Measurements from ENCODE around the gene S1PR1.

The S1PR1 gene

DNA sequence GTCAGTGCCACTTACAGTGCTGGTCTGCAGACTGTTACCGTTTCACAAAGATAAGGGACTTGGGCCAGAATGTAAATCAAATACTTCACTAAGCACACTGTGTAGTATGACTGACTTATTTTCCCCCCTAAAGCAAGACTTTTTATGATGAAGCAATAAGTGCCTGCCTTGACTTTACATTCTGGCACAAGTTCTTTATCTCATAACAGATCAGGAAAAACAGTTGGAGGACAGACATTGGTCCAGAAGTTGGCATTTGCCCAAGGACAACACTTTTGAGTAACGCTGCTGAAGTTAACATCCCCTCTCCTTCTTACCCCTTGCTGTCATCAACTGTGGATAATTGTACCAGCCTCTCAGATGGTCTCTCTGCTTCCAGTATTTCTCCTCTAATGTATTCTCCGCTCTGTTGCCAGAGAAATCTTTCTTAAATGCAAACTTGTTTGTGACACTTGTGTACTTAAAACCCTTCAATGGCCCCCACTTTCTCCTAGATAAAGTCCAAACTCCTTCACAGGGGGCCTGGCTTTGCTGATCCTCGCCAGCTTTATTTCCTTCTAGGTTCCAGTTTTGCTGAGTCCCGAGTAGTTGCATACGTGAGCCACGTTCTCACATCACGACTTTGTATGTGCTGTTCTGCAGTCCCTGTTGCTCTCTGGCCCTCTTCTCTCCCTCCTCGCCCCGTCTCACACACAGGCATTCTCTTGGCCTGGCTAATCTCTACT lies 45.7 kb downstream of the S1PR1 start:
- no peak for DNase-seq

DNA sequence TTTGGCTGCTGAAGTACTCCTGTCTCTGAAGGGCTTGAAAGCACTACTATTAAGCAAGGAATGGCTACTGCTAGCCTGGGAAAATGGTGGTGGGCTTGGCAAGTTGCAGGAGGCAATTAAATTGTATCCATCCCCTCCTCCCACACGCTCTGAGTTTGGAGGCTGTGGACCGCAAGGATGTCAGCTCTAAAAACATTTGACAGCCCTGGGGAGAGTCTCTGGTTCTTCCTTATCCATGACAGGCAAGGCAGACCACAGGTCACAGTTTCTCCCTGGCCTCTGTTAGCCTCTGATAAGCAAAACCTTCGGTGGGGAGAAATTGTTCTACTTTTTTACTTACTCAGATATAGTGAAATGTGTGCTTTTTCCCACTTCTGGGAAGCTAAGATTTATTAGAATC lies 46.6 kb downstream of the S1PR1 start:
- DNase-seq, result no peak

DNA sequence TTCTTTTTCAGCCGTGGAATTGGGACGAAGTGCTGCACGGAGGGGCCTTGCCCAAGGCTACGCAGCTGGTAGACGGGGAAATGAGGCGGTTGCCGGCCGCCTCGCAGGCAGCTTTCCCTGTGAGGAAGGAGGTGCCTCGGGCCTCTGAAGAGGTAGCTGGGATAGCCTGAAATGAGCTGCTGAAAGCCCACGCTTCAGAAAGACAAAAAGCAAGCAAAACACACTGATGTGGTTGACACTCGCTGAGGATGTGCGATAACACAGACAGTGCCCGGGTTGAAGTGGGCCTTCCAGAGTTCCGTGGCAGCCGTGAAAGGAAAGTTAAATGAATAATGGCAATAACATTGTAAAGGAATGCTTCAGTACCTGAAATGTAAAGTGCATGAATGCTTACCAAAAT lies 47.2 kb downstream of the S1PR1 start:
- peak; percentile 63 for DNase-seq

DNA sequence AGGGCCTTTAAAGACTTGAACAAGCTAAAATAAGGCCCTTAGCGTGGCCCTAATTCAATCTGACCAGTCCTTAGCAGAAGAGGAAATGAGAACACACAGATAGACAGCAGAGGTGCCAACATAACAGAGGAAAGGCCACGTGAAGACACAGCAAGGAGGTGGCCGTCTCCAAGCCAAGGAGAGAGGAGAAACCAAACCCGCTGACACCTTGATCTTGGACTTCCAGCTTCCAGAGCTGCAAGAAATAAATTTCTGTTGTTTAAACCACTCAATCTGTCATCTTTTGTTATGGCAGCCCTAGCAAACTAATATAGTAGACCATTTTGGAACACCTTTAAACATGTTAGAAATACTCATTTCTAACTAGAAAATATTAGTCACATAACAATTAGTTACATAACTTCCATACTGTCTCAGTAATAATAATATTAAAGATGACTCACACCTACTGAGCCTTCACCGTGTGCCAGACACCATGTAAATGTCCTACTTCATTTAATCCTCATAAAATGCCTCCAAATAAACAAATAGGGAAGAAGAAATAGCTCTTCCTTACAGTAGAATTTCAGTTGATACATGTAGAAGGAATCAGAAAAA lies 47.9 kb downstream of the S1PR1 start:
- no peak for DNase-seq

DNA sequence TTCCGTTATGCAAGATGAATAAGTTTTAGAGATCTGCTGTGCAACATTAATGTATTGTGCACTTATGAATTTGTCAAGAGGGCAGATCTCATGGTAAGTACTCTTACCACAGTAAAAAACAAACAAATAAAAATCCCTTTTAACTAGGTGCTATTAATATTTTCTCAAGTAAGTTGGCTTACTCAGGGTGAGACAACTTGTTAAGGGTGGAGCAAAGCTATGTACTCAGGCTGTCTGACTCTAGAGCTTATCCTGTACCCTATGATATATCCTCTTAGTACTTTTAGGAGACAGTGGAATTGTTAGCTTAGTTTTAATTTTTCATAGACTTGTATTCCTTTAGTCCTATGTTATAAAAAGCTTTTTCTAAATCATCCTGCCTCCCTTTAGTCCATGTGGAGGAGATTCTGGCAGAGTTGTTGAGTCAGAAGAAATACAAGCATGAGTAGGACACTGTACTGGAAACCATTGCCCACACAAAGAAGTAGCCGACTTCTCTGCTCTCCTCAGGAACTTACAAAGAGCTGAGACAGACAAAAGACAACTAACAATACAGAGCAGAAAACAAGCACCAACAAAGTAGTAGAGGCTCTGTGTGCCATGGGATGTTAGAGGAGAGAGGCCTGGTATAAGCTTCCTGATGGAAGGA lies 49.2 kb downstream of the S1PR1 start:
- no peak for DNase-seq

DNA sequence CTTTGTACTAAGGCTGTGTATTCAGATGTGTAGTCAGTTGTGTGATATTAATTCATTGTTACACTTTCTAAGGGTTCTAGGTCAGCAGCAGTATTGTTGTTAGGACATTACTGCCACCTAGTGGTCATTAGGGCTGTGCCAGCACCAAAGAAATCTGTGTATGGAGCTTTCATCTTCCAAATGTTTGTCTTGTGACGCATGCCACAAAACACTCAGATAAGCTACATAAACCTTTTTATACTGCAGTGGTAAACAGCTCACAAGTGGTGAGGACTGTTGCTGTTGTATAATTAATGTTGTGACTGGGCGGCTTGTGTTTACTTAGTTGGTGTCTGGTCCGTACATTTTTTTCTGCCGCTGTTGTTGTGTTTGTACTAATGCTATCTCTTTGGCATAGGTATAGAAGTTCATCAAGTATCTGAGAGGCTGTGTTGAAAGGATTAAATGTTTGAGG lies 51.7 kb downstream of the S1PR1 start:
- peak; percentile 74 for DNase-seq

DNA sequence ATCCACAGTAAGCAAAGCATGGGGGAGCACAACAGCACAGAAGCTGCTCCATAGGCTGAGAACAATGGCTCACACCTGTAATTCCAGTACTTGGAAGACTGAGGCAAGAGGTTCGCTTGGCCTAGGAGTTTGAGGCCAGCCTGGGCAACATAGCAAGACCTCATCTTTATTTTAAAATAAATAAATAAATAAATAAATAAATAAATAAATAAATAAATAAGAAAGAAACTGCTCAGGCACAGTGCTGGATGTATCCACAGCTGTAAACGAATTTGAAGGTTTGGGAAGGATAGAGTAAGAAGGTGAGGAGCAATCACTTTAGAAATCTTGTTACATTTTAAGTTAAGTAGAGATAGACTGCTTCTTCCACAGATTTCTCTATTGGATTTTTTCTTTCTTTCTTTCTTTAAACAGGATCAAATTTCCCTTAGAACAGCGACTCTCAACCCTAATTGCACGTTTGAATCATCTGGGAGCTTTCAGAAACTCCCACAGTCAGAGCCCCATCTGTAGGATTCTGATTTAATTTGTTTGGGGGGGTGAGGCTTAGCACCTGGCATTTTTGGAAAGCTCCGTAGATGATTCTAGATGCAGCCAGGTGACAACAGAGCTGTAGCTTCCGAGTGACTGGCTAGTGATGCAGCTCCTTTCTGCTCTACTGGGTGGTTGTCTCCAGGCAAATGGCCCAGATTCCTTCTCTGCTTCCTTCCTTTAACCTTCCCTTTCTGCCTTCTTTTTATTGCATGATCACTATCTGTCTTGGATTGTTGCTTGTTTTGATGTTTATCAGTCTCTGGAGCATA lies 53.5 kb downstream of the S1PR1 start:
- DNase-seq, result no peak
